Stimulated activated CD4-positive, alpha-beta T cell treated with anti-CD3 and anti-CD28 coated beads, Interleukin-15, amount 100 ng/mL, for 48 hours (primary cell): ENCODE results near the gene CCDC85B.

ENCODE experiments used
- DNase-seq, 2 donors: peaks; one replicate each; pipeline ENCODE4 v3.0.0-alpha.2; 2020; ENCODE audit warnings: low read depth in 2 of 2

The CCDC85B gene

GRCh38 chr11:65907878-65908277, 17.4 kb downstream of the CCDC85B start:
- no peak for DNase-seq

- no peak for DNase-seq
Observed at GRCh38 chr11:65911682-65912568, 21.5 kb downstream of the CCDC85B start.

- DNase-seq: no peak
Observed at GRCh38 chr11:65912845-65913244, 22.4 kb downstream of the CCDC85B start.

- no peak for DNase-seq
Observed at GRCh38 chr11:65915101-65915820, 24.8 kb downstream of the CCDC85B start.

- DNase-seq: no peak
Observed at GRCh38 chr11:65915821-65916251, 25.4 kb downstream of the CCDC85B start.

GRCh38 chr11:65916391-65916790, 25.9 kb downstream of the CCDC85B start:
- no peak for DNase-seq

GRCh38 chr11:65917077-65917433, 26.6 kb downstream of the CCDC85B start:
- DNase-seq: no peak

GRCh38 chr11:65917434-65918210, 27.1 kb downstream of the CCDC85B start:
- no peak for DNase-seq

- no peak for DNase-seq
Observed at GRCh38 chr11:65918211-65919140, 28.0 kb downstream of the CCDC85B start, which contains the start of gene C11orf68. Gene C11orf68, minus strand, starts transcription at chr11:65919062. Its CDS starts 31 bp downstream, at chr11:65919031.

- DNase-seq: peak; percentile 99
Observed at GRCh38 chr11:65919141-65919572, 28.7 kb downstream of the CCDC85B start, which contains the start of gene DRAP1. Gene DRAP1, plus strand, starts transcription at chr11:65919426. Its CDS starts 76 bp downstream, at chr11:65919502.

- peak; percentile 32 to 45 for DNase-seq
Observed at GRCh38 chr11:65919573-65920371, 29.3 kb downstream of the CCDC85B start.

GRCh38 chr11:65920372-65920802, 29.9 kb downstream of the CCDC85B start:
- no peak for DNase-seq

GRCh38 chr11:65921033-65921555, 30.6 kb downstream of the CCDC85B start:
- DNase-seq: no peak

- no peak for DNase-seq
Observed at GRCh38 chr11:65921876-65922275, 31.4 kb downstream of the CCDC85B start.

GRCh38 chr11:65922565-65922964, 32.1 kb downstream of the CCDC85B start:
- no peak for DNase-seq

- no peak for DNase-seq
Observed at GRCh38 chr11:65925397-65925796, 34.9 kb downstream of the CCDC85B start.

- peak; percentile 56 to 67 for DNase-seq
Observed at GRCh38 chr11:65927904-65928397, 37.5 kb downstream of the CCDC85B start.

GRCh38 chr11:65928667-65929066, 38.2 kb downstream of the CCDC85B start:
- DNase-seq: no peak

GRCh38 chr11:65931773-65932557, 41.5 kb downstream of the CCDC85B start:
- DNase-seq: no peak
